Forelimb muscle (tissue), 1 donor: ENCODE results near the gene MLX. TPM values are rescaled to one million over a fixed set of nuclear protein-coding genes. Genes with fewer than 3 reads are reported as not detected.

ENCODE experiments used
- DNase-seq: peaks from one replicate; pipeline ENCODE4 v3.0.0-alpha.2; 2013; ENCODE audit warnings: low read depth
- polyA plus RNA-seq: library from polyadenylated mRNA; unstranded; fragments of 120-200 nt; gene quantifications from one replicate; pipeline ENCODE4 v1.2.1, GENCODE V29; 2013; ENCODE audit not compliant: insufficient read length

Gene MLX
- 38.2 TPM for polyA plus RNA-seq

- peak; percentile 71 for DNase-seq
These were observed at the start of gene MLX for GRCh38 chr17:42566883-42567573. MLX (plus strand) TSS chr17:42567100; CDS start chr17:42567125, 25 bp downstream.

- DNase-seq = no peak
These were observed 49.4 kb upstream of the MLX start for GRCh38 chr17:42517516-42517915.

DNA sequence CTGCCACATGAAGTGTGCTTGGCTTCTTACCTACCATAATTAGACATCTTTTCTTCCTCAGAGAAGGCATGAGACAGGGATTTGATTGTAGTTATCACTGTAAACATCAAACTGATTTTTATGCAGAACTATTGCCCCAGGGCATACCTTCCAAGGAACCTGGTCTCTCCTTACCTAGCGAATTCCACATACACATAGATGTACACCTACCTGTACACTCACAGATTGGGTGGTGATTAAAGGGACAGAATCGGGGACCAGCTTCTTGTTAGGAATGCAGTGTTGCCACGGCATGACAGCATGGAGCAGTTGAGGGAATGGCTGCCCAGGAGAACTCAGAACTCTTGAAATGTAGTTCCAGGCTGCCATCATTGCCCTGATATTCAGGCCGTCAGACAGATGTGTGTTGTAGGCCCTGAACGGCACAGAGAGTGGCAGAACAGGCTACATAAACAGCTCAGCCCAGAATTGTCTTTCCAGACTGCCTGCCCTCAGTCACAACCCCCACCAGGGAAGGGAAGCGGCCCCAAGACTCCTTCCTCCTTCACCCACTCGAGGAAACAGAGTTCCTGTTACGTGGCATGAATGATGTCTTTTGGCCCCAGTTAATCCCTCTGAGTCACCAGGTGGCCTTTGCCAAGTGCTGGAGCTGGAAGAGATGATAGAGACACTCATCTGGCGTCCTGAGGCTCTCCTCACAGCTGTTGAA lies 48.7 kb upstream of the MLX start:
- no peak for DNase-seq

DNA sequence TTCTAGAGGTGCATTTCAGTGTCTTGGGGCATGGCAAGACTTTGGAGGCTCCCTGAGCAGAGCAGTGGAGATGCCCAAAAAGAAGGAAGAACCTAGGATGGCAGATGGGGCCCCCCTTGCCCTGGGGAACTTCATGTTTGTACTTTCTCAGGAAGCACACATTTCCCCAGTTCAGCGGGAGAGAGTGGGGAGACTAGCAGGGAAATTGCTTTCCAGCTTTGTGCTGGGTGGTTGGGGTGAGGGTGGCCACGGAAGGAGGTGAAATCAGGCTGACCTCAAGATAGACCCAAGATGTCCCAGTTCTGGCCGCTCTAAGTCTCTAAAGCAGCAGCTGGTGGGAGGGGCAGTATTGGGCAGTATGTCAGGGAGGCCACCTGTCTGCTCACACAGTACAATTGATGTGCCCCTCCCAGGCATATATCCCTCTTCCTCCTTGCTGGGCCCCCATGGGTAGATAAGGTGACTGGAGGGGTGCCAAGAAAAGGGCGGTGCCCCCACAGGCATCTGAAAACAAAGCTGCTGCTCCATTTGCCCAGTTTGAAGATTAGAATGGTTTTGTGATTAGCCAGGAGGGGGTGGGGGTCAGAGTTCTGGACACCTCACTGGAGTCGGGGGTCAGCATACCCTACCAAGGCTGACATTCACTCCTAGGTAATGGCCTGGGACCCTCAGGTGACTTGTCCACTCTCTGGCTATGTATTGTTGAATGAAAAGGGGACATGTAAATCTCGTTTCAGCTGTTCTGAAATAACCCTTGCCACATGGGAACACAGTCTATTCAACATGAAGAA lies 48.0 kb upstream of the MLX start:
- DNase-seq = no peak

DNA sequence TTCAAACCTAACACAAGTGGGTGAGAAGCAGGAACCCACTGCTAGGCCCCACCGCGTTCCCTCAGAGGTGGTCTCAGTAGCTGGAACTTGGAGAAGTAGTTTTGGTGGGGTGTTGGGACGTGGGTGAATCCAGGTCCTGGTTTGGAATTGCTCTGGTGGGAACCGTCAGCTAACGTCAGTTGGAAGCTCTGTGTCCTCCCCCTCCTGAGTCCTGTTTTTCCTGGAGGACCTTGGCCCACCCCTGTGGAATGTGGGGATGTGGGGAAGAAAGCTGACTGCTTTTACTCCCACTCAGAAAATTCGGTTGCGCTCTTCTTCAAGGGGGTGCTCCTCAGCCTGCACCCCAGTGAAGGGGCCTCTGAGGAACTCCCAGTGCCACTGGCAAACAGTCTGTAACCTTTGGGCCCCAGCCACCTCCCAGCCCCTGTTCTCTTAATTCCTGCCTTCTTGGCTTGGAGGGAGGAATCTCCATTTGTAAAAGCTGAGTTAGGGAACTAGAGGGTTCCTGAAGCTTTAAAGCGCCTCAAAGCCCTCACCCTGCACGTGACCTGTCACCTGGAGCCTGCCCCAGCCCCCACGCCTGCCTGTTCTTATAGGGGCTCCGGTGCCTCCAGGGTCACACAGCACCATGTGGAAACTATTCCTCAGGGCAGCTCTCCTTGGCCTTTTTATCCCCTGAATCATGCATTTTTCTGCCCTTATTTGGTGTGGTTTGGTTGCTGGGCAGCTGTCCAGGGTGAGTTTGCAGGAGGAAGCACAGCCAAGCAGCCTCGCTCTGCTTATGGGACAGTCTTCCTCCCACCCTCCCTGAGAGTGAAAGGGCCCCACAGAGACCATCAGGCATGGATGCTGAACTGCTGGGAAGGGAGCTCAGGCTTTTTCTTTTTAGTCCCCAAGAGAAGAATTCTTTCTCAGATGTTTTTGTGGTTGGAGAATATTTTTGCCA lies 47.1 kb upstream of the MLX start:
- peak; percentile 86 for DNase-seq

GRCh38 chr17:42520540-42520951 lies 46.4 kb upstream of the MLX start:
- no peak for DNase-seq

- DNase-seq = no peak
These were observed 45.9 kb upstream of the MLX start for GRCh38 chr17:42521036-42521435.

GRCh38 chr17:42521666-42522262 lies 45.1 kb upstream of the MLX start:
- no peak for DNase-seq

- no peak for DNase-seq
These were observed 44.6 kb upstream of the MLX start for GRCh38 chr17:42522263-42522790.

DNA sequence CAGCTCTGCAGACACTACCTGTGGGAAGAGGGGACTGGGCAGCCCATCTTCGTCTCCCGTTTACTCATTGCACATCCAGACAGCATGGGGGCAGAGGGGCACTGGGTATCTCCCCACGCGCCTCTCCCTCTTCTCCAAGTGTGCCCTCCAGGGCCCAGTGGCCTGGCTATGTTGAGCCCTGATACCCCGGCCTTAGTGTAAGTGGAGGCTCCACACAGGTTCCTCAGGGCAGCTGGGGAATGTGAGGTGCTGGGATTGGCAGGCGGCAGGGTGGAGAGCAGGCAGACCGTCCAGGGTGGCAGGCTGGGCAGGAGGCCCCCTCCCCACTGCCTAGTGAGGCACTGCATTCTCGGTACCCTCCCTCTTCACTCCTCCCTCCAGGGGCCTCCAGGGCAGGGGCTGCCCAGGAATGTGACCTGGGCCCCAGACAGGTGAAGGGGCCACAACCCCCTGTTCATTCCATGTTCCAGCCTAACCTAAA lies 44.1 kb upstream of the MLX start:
- no peak for DNase-seq

- no peak for DNase-seq
These were observed 41.7 kb upstream of the MLX start for GRCh38 chr17:42525221-42525620.

- DNase-seq = no peak
These were observed 40.9 kb upstream of the MLX start for GRCh38 chr17:42526031-42526444.

GRCh38 chr17:42527932-42528331 lies 39.0 kb upstream of the MLX start:
- DNase-seq = no peak

DNA sequence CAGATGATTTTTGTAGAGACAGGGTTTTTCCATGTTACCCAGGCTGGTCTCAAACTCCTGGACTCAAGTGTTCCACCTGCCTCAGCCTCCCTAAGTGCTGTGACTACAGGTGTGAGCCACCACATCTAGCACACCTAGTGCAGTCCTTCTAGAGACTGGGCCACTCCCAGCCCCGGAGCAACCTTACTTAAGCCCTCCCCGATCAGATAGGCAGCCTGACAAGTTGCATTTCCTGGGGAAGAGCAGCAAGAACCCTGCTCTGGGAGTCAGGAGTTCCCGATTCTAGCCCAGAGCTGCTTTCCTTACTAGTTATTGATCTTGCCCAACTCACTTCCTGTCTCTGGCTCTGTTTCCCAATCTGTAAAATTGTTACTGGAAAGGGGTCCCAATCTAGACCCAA lies 37.8 kb upstream of the MLX start:
- no peak for DNase-seq

DNA sequence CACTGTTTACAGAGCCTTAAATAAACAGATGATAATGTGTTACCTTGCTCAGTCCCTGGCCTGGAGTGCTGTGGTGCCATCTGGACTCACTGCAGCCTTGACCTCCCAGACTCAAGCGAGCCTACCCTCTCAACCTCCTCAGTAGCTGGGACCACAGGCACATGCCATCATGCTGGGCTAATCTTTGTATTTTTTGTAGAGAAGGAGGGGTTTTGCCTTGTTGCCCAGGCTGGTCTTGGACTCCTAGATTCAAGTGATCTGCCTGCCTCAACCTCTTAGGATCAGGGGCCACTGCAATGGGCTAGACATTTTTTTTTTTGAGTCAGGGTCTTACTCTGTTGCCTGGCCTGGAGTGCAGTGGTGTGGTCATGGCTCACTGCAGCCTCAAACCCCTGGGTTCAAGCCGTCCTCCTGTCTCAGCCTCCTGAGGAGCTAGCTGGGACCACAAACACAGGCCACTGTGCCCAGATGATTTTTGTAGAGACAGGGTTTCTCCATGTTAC lies 35.9 kb upstream of the MLX start:
- DNase-seq = no peak

- DNase-seq = no peak
These were observed 35.2 kb upstream of the MLX start for GRCh38 chr17:42531455-42532354.

DNA sequence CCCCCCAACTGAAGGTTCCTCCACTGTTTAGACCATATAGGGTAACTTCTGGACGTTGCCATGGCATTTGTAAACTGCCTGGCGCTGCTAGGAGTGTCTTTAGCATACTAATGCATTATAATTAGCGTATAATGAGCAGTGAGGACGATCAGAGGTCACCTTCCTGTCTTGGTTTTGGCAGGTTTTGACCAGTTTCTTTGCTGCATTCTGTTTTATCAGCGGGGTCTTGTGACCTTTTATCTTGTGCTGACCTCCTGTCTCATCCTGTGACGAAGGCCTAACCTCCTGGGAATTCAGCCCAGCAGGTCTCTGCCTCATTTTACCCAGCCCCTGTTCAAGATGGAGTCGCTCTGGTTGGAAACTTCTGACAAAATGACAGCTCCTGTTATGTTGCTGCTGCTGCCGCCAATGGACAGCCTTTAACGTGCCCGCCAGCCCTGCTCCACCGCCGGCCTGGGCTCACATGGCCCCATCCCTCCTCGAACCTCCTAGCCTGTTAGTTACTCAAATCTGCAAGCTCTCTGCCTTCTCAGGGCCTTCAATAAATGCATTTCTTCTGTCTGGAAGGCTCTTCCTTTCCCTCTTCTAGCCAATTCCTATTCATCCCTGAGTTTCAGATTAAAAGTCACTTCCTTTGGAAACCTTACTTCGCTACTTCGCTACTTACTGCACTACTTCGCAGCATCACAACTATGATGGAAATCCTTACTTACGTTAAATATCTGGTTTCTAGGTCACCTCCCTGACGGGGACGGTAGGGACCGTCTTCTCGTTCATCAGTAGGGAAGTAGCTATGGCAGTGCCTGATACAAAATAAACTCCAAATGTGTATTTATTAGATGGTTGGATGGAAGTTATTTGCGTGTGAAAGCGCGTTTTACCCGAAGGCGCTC lies 31.5 kb upstream of the MLX start:
- no peak for DNase-seq

GRCh38 chr17:42536048-42536371 lies 30.9 kb upstream of the MLX start, which contains the start of gene NAGLU:
NAGLU (plus strand) TSS chr17:42536241; CDS start chr17:42536273, 32 bp downstream.
- DNase-seq = no peak
